ENCODE results near the gene LRRC52. TPM values are rescaled to one million over a fixed set of nuclear protein-coding genes. Genes with fewer than 3 reads are reported as not detected.

LRRC52 gene
- total RNA-seq, 1 donor from 2014 or later, result 0.87 TPM

- intact Hi-C loops (cut with DNase I), result no loop called here
- no peak for ATAC-seq
- H3K36me3 ChIP-seq, result no peaks in the 10 kb centered on the region
- no peak for DNase-seq
- no peaks in the 10 kb centered on the region for H3K27me3 ChIP-seq
- H3K27ac ChIP-seq, result no peak overlapping the region
- no peak overlapping the region for H3K4me3 ChIP-seq
- H3K4me1 ChIP-seq, result no peaks in the 10 kb centered on the region
- no peaks in the 10 kb centered on the region for H3K9me3 ChIP-seq
- no peak for TF ChIP-seq CTCF (IDR thresholded peaks at IDR 0.05)
These were observed 30.5 kb downstream of the LRRC52 start for GRCh38 chr1:165574295-165574694.

GRCh38 chr1:165575468-165576099 is 31.8 kb downstream of the LRRC52 start:
- H3K27ac ChIP-seq, result no peak overlapping the region
- ATAC-seq (no peak), DNase-seq (no peak)
- intact Hi-C loops (cut with DNase I), result no loop called here
- H3K4me1 ChIP-seq, result no peaks in the 10 kb centered on the region
- no peak for TF ChIP-seq CTCF (IDR thresholded peaks at IDR 0.05)
- no peaks in the 10 kb centered on the region for H3K9me3 ChIP-seq
- no peak overlapping the region for H3K4me3 ChIP-seq
- H3K36me3 ChIP-seq, result no peaks in the 10 kb centered on the region
- no peaks in the 10 kb centered on the region for H3K27me3 ChIP-seq

- no peaks in the 10 kb centered on the region for H3K4me1 ChIP-seq
- H3K9me3 ChIP-seq, result no peaks in the 10 kb centered on the region
- H3K4me3 ChIP-seq, result no peak overlapping the region
- no peak for DNase-seq
- H3K27ac ChIP-seq, result no peak overlapping the region
- no peak for ATAC-seq
- H3K27me3 ChIP-seq, result no peaks in the 10 kb centered on the region
- intact Hi-C loops (cut with DNase I), result no loop called here
- H3K36me3 ChIP-seq, result no peaks in the 10 kb centered on the region
- TF ChIP-seq CTCF (IDR thresholded peaks at IDR 0.05), result no peak
These were observed 32.7 kb downstream of the LRRC52 start for GRCh38 chr1:165576536-165576935.

GRCh38 chr1:165577707-165578106 is 33.9 kb downstream of the LRRC52 start:
- Histone ChIP-seq H3K4me1 (no peaks in the 10 kb centered on the region), H3K27me3 (no peaks in the 10 kb centered on the region), H3K9me3 (no peaks in the 10 kb centered on the region), H3K4me3 (no peak overlapping the region), H3K36me3 (no peaks in the 10 kb centered on the region), H3K27ac (no peak overlapping the region)
- intact Hi-C loops (cut with DNase I), result no loop called here
- ATAC-seq (no peak), DNase-seq (no peak)
- no peak for TF ChIP-seq CTCF (IDR thresholded peaks at IDR 0.05)

- no peaks in the 10 kb centered on the region for H3K4me1 ChIP-seq
- no peaks in the 10 kb centered on the region for H3K27me3 ChIP-seq
- H3K9me3 ChIP-seq, result no peaks in the 10 kb centered on the region
- ATAC-seq (no peak), DNase-seq (no peak)
- H3K27ac ChIP-seq, result no peak overlapping the region
- TF ChIP-seq CTCF (IDR thresholded peaks at IDR 0.05), result no peak
- no peaks in the 10 kb centered on the region for H3K36me3 ChIP-seq
- no peak overlapping the region for H3K4me3 ChIP-seq
- intact Hi-C loops (cut with DNase I), result no loop called here
These were observed 37.4 kb downstream of the LRRC52 start for GRCh38 chr1:165580931-165581871.

Measured in upper lobe of right lung (tissue), 1 donor.